ENCODE measurements around the gene ARID3A.

The ARID3A gene

GRCh38 chr19:960601-960938 is 34.7 kb downstream of the ARID3A start:
- no peaks in the 10 kb centered on the region for H3K36me3 ChIP-seq (ENCODE audit: low read length)
- H3K9me2 ChIP-seq (replicated peaks; ENCODE audit: insufficient read depth, low read length), result no peaks in the 10 kb centered on the region
- H3K9me3 ChIP-seq (ENCODE audit: insufficient read depth, low read length), result no peaks in the 10 kb centered on the region
- H3K79me2 ChIP-seq (ENCODE audit: insufficient read depth, low read length), result no peaks in the 10 kb centered on the region
- H3K4me3 ChIP-seq (ENCODE audit: insufficient read depth, low read length, poor library complexity, severe bottlenecking), result no peak overlapping the region
- no peak overlapping the region for H2AFZ ChIP-seq (ENCODE audit: low read depth, low read length, severe bottlenecking)
- TF ChIP-seq, protein P1, sequence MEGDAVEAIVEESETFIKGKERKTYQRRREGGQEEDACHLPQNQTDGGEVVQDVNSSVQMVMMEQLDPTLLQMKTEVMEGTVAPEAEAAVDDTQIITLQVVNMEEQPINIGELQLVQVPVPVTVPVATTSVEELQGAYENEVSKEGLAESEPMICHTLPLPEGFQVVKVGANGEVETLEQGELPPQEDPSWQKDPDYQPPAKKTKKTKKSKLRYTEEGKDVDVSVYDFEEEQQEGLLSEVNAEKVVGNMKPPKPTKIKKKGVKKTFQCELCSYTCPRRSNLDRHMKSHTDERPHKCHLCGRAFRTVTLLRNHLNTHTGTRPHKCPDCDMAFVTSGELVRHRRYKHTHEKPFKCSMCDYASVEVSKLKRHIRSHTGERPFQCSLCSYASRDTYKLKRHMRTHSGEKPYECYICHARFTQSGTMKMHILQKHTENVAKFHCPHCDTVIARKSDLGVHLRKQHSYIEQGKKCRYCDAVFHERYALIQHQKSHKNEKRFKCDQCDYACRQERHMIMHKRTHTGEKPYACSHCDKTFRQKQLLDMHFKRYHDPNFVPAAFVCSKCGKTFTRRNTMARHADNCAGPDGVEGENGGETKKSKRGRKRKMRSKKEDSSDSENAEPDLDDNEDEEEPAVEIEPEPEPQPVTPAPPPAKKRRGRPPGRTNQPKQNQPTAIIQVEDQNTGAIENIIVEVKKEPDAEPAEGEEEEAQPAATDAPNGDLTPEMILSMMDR (IDR thresholded peaks at IDR 0.05; ENCODE audit: insufficient read depth, low read length, poor library complexity, severe bottlenecking), result no peak
- TF ChIP-seq EZH2phosphoT487 (conservative IDR thresholded peaks at IDR 0.05; ENCODE audit: low read length), result no peak
- no peak overlapping the region for H3K4me2 ChIP-seq (ENCODE audit: low read depth, low read length, poor library complexity, severe bottlenecking)
- no peaks in the 10 kb centered on the region for H3F3A ChIP-seq (ENCODE audit: insufficient read depth)
- no peaks in the 10 kb centered on the region for H3K27me3 ChIP-seq (ENCODE audit: low read length)
- no peaks in the 10 kb centered on the region for H4K20me1 ChIP-seq (ENCODE audit: low read depth, low read length)
- H3K27ac ChIP-seq (ENCODE audit: low read depth, low read length), result no peak overlapping the region
- no peak overlapping the region for H3K9ac ChIP-seq (ENCODE audit: low read length)

DNA sequence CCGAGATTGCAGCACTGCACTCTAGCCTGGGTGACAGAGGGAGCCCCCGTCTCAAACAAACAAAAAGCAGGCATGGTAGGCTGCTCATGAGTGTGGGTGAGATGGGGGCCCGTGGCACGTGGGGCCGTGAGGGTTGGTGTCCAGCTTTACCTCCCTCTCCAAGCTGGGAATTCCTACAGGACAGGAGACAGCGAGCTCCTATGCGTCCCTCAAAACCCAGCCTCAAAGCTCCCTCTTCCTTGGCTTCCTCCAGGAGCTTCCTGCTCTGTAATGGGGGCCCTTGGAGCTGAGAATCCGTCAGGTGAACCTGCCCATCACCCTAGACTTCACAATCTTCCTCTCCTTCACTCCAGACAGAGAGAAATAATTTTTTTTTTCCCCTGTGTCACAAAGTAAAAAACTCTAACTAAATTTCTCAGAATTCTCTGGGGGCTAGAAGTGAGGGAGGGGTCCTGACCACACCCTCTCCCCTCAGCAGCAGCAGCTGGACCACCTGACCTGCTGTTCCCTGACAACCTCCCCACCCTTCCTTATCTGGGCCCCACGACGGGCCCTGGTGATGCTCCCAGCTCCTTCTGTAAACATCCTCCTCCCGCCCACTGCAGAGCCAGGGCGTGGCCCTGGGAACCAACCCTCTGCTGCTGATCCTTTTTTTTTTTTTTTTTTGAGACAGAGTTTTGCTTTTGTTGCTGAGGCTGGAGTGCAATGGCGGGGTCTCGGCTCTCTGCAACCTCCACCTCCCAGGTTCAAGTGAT is 36.2 kb downstream of the ARID3A start:
- Histone ChIP-seq H2AFZ (ENCODE audit: low read depth, low read length, severe bottlenecking) (no peak overlapping the region), H3K9me2 (replicated peaks; ENCODE audit: insufficient read depth, low read length) (no peaks in the 10 kb centered on the region), H3K79me2 (ENCODE audit: insufficient read depth, low read length) (no peaks in the 10 kb centered on the region), H3K4me2 (ENCODE audit: low read depth, low read length, poor library complexity, severe bottlenecking) (no peak overlapping the region), H3K36me3 (ENCODE audit: low read length) (no peaks in the 10 kb centered on the region), H3K9me3 (ENCODE audit: insufficient read depth, low read length) (no peaks in the 10 kb centered on the region), H3F3A (ENCODE audit: insufficient read depth) (no peaks in the 10 kb centered on the region), H3K9ac (ENCODE audit: low read length) (no peak overlapping the region), H4K20me1 (ENCODE audit: low read depth, low read length) (no peaks in the 10 kb centered on the region), H3K4me3 (ENCODE audit: insufficient read depth, low read length, poor library complexity, severe bottlenecking) (no peak overlapping the region), H3K27me3 (ENCODE audit: low read length) (no peaks in the 10 kb centered on the region), H3K27ac (ENCODE audit: low read depth, low read length) (no peak overlapping the region)
- TF ChIP-seq, protein P1 (IDR thresholded peaks at IDR 0.05; ENCODE audit: insufficient read depth, low read length, poor library complexity, severe bottlenecking), result no peak
- TF ChIP-seq EZH2phosphoT487 (conservative IDR thresholded peaks at IDR 0.05; ENCODE audit: low read length), result no peak

- Histone ChIP-seq H3K4me3 (ENCODE audit: insufficient read depth, low read length, poor library complexity, severe bottlenecking) (no peak overlapping the region), H3K9me3 (ENCODE audit: insufficient read depth, low read length) (no peaks in the 10 kb centered on the region), H3K27ac (ENCODE audit: low read depth, low read length) (no peak overlapping the region), H3F3A (ENCODE audit: insufficient read depth) (no peaks in the 10 kb centered on the region), H2AFZ (ENCODE audit: low read depth, low read length, severe bottlenecking) (no peak overlapping the region), H3K9ac (ENCODE audit: low read length) (no peak overlapping the region), H3K36me3 (ENCODE audit: low read length) (no peaks in the 10 kb centered on the region), H4K20me1 (ENCODE audit: low read depth, low read length) (no peaks in the 10 kb centered on the region), H3K27me3 (ENCODE audit: low read length) (no peaks in the 10 kb centered on the region), H3K9me2 (replicated peaks; ENCODE audit: insufficient read depth, low read length) (no peaks in the 10 kb centered on the region), H3K79me2 (ENCODE audit: insufficient read depth, low read length) (no peaks in the 10 kb centered on the region), H3K4me2 (ENCODE audit: low read depth, low read length, poor library complexity, severe bottlenecking) (no peak overlapping the region)
- no peak for TF ChIP-seq EZH2phosphoT487 (conservative IDR thresholded peaks at IDR 0.05; ENCODE audit: low read length)
- TF ChIP-seq, protein P1 (IDR thresholded peaks at IDR 0.05; ENCODE audit: insufficient read depth, low read length, poor library complexity, severe bottlenecking), result no peak
Measured at GRCh38 chr19:962683-963400, 37.0 kb downstream of the ARID3A start.
